SH-SY5Y (cell line): Measurements from ENCODE around the gene DDX18.
A peak's percentile ranks its signal among the peaks of the same experiment; 100 is the strongest.

Source experiments
- GATA2 ChIP-seq: IDR thresholded peaks from 2 replicates; pipeline ENCODE4 v1.6.1; 2011; ENCODE audit warnings: mild to moderate bottlenecking, low read depth, low read length
- GATA3 ChIP-seq: IDR thresholded peaks from 2 replicates; pipeline ENCODE4 v1.6.1; 2011; ENCODE audit warnings: low read depth, mild to moderate bottlenecking, low read length, moderate library complexity

Gene DDX18

GRCh38 chr2:117814417-117815264 lies at the start of gene DDX18:
DDX18 (plus strand) TSS chr2:117814691; CDS start chr2:117814778, 87 bp downstream.
- TF ChIP-seq GATA2 (peak; percentile 66), GATA3 (no peak)

- TF ChIP-seq GATA3, result no peak
- no peak for TF ChIP-seq GATA2
Observed at GRCh38 chr2:117770730-117771129, 43.8 kb upstream of the DDX18 start.

DNA sequence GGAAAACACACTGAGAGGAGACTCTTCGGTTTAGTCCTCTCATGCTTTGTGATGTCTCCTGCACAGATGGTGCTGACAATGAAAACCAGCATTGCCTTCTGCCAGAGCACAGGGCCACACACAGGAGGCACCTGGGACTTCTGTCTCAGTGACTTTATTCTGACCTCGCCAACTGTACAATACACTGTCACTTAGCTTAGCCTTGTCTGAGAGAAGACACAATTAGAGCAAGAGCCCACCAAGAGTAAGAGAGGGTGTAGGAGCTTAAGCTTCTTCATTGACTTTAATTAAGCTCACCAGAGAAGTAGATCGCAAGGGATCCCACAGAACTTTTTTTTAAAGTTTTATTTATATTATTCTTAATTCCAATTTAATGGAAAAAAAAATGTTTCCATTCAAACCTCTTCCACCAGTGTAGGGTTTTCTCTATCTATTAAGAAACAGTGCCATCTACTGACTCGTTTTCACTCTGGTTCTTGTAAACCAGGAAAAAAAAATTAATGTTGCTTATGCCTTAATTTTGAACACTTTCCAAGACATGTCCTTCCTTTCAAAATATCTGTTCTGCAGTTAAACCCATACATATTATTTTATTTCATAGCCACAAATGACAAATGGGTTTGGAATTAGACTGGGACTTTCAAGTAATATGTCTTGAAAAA lies 42.4 kb upstream of the DDX18 start:
- no peak for TF ChIP-seq GATA3
- no peak for TF ChIP-seq GATA2

DNA sequence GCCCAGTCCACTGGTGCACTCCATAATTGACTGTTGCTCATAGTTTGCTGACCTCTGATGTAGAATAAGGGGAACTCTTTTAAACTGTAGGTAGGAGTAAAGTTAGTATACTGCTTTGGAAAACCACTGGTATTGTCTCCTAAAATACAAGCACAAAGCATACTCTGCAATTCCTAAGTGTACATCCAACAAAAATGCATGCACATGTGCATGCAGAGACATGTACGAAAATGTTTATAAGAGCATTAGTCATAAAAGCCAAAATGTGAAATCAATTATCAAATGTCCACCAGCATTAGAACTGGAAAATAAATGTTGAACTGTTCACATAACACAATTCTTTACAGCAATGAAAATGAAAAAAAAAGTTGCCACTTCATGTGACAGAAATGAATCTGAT lies 39.8 kb upstream of the DDX18 start:
- TF ChIP-seq GATA2, result no peak
- no peak for TF ChIP-seq GATA3

- no peak for TF ChIP-seq GATA3
- TF ChIP-seq GATA2, result no peak
Observed at GRCh38 chr2:117775703-117776219, 38.7 kb upstream of the DDX18 start.

GRCh38 chr2:117776888-117777287 lies 37.6 kb upstream of the DDX18 start:
- TF ChIP-seq GATA2, result no peak
- TF ChIP-seq GATA3, result no peak

DNA sequence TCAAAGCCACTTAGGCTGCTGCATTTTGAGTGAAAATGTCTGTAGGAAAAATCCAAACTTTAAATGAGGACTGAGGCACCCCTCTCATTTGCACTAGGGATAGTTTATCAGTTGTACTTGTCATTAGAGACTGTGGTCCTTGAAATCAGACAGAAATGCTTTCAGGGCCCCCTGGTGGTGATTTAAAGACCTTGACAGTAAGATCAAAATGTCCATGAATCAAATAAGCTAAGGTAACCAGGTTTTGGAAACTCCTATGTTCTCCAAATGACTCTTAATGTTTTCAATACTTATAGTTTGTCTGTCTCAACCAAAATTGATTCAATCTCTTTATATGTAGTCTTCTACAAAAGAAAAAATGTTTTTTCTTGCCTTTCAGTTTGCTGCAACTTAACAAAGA lies 28.8 kb upstream of the DDX18 start:
- no peak for TF ChIP-seq GATA2
- TF ChIP-seq GATA3, result no peak

DNA sequence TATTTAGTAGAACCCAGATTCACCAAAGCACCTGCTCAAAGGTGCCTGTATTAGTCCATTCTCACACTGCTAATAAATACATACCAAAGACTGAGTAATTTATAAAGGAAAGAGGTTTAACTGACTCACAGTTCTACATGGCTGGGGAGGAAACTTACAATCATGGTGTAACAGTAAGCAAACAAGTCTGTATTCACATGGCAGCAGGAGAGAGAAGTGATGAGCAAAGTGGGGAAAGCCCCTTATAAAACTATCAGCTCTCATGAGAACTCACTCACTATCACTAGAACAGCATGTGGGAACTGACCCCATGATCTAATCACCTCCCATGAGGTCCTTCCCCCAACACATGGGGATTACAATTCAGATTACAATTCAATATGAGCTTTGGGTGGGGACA lies 28.0 kb upstream of the DDX18 start:
- no peak for TF ChIP-seq GATA3
- no peak for TF ChIP-seq GATA2

DNA sequence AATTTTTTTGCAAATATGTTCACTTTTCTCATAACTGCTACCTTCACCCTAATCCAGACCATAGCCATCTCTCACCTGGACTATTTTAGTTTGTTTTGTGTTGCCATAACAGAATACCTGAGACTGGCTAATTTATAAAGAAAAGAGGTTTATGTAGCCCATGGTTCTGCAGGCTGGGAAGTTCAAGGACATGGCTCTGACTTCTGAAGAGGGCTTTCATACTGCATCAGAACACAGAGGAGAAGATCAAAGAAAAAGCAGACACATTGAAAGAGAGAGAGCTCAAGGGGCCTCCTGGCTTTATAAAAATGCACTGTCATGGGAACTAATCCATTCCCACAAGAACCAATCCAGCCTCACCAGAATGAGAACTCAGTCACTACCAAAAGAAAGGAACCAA lies 25.0 kb upstream of the DDX18 start:
- TF ChIP-seq GATA3 (no peak), GATA2 (no peak)

DNA sequence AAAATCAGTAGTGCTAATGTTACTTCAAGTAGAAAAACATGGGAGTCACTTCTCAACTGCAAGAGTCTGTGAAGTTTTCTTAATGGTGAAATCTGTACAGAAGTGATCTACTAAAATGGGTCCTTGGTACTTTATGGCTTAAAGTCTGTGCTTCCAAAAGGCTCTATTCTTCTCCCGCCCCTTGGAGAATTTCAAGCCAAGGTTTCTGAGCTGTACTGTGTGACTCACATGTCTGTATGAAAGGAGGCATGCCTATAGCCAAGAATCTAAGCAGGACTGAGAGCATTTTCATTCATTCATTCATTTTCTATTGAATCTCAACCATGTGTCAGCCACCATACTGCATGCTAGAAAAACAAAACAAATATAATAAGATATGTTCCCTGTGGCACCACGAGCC lies 19.8 kb upstream of the DDX18 start:
- no peak for TF ChIP-seq GATA3
- no peak for TF ChIP-seq GATA2

DNA sequence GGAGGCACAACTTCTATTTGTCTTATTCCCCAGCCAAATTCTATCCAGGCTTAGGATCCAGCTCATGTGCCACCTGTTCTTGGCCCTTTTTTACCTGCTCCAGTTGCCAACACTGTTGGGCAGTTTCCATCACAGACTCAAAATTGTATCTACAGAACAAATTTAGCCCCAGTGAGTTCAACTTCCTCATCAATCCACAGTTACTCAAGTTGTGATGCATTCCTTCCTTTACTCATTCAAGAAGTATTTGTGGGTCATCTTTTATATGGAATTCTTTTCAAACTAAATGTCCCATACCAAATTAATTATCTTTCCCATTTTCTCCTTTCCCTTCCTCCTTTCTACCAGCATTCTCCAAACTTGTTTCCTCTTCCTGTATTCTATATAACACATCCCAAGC lies 12.7 kb upstream of the DDX18 start:
- TF ChIP-seq GATA2 (no peak), GATA3 (no peak)

DNA sequence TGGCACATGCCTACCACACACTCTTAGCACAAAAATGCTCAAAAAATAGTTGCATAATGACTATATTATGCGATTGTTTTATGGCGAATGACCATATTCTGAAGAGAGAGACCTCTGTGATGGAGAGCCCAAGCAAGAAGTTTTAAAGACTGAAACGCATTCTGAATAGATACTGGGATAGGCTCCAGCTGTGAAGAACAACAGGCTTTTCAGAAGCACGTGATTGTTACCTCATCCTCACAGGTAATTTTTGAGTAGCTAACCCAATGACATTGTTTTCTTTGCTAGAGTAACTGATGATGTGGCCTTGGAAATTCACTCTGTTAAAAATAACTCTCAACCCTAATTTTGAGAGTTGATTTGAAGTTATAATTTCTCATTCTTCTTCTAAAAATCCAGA lies 2.0 kb upstream of the DDX18 start:
- TF ChIP-seq GATA3 (no peak), GATA2 (no peak)

DNA sequence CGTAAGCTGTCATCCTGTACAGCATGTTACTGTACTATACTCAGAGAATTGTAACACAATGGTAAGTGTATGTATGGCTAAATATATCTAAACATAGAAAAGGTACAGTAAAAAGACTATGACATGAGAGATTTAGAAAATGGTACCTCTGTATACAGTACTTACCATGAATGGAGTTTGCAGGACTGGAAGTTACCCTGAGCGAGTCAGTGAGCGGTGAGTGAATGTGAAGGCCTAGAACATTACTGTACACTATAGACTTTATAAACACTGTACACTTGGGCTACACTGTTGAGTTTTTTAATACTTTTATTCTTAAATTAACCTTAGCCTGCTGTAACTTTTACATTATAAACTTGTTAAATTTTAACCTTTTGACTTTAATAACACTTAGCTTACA lies 1.5 kb downstream of the DDX18 start:
- TF ChIP-seq GATA3 (no peak), GATA2 (no peak)

GRCh38 chr2:117818921-117819320 lies 4.4 kb downstream of the DDX18 start:
- TF ChIP-seq GATA2 (no peak), GATA3 (no peak)

GRCh38 chr2:117820444-117820843 lies 6.0 kb downstream of the DDX18 start:
- no peak for TF ChIP-seq GATA3
- no peak for TF ChIP-seq GATA2

GRCh38 chr2:117825437-117825836 lies 10.9 kb downstream of the DDX18 start:
- TF ChIP-seq GATA3 (no peak), GATA2 (no peak)
